ENCODE results near the gene TMEM74B.

DNA sequence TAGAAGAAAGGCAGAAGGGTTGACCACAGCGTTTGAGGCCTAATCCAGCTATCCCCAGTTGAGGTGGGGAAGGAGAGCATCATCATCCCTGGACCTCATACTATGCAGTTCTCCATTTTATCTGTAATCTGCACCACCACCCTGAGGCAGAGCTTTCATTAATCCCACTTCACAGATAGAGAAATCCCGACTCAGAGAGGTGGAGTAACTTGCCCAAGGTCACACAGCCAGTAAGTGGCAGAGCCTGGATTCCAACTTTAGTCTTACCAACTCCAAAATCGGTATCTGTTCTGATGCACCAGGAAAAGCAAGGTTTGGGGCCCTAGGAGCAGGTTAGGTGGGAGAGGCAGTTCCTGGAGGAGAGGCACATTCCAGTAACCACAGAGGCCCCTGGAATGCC lies 6.7 kb downstream of the TMEM74B start:
- TF ChIP-seq, protein P1, sequence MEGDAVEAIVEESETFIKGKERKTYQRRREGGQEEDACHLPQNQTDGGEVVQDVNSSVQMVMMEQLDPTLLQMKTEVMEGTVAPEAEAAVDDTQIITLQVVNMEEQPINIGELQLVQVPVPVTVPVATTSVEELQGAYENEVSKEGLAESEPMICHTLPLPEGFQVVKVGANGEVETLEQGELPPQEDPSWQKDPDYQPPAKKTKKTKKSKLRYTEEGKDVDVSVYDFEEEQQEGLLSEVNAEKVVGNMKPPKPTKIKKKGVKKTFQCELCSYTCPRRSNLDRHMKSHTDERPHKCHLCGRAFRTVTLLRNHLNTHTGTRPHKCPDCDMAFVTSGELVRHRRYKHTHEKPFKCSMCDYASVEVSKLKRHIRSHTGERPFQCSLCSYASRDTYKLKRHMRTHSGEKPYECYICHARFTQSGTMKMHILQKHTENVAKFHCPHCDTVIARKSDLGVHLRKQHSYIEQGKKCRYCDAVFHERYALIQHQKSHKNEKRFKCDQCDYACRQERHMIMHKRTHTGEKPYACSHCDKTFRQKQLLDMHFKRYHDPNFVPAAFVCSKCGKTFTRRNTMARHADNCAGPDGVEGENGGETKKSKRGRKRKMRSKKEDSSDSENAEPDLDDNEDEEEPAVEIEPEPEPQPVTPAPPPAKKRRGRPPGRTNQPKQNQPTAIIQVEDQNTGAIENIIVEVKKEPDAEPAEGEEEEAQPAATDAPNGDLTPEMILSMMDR (IDR thresholded peaks at IDR 0.05 in 2 of 3, conservative IDR thresholded peaks at IDR 0.05 in 1 of 3; ENCODE audit: control insufficient read depth in 2 of 3, extremely low read depth in 1 of 3, insufficient read depth in 1 of 3, low read depth in 3 of 3, low read length in 3 of 3) = no peak
- no peak for TF ChIP-seq POLR2A (IDR thresholded peaks at IDR 0.05; ENCODE audit: low read depth, low read length)

Data from GM12878 (cell line).